Measurements from ENCODE around the gene POTEI.
"Not testable (repeated sequence)": the region's sequence is repeated elsewhere in the genome, so short reads cannot be mapped to it uniquely, and the experiment has no call there.

The POTEI gene

DNA sequence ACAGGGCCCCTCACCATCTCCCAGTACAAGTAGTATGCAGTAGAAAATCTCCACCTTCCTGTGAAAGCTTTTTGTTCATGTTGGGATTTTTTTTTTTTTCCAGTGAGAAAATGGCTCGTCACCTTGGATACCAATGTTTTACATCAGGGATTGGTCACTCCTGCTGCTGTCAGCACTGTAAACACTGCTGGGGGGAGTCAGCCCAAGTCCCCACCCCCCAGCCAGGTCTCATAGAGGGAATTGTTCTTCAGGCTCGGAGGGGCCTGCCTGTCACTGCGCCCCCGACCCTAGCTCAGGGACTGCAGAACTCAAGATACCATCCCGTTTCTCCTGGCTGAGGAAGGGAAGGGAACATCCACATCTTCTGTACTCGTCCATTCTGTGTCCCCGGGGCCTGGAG, 11.9 kb upstream of the POTEI start, which contains the start of gene CFC1B:
TSS of gene CFC1B (plus strand) at position 231 of the 400 bp plus-strand sequence. CDS start 263 bp downstream, outside the sequence.
- not testable (repeated sequence) for ATAC-seq (ENCODE audit: insufficient read depth, low read depth); H3K4me1 ChIP-seq (ENCODE audit: insufficient read depth, low read length); H3K36me3 ChIP-seq (ENCODE audit: insufficient read depth, low read length); H3K9me3 ChIP-seq (ENCODE audit: insufficient read depth, low read length, severe bottlenecking); H3K4me2 ChIP-seq (ENCODE audit: insufficient read depth, low read length); DNase-seq; H3K27ac ChIP-seq (ENCODE audit: low read length); H2AFZ ChIP-seq (ENCODE audit: low read depth, low read length); H3K4me3 ChIP-seq (ENCODE audit: low read depth in 1 of 2, low read length in 2 of 2); H4K20me1 ChIP-seq (ENCODE audit: insufficient read depth, low read length); H3K79me2 ChIP-seq (ENCODE audit: insufficient read depth, low read length); H3K9ac ChIP-seq (ENCODE audit: low read depth, low read length); H3K27me3 ChIP-seq (ENCODE audit: insufficient read depth, low read length, poor library complexity)

DNA sequence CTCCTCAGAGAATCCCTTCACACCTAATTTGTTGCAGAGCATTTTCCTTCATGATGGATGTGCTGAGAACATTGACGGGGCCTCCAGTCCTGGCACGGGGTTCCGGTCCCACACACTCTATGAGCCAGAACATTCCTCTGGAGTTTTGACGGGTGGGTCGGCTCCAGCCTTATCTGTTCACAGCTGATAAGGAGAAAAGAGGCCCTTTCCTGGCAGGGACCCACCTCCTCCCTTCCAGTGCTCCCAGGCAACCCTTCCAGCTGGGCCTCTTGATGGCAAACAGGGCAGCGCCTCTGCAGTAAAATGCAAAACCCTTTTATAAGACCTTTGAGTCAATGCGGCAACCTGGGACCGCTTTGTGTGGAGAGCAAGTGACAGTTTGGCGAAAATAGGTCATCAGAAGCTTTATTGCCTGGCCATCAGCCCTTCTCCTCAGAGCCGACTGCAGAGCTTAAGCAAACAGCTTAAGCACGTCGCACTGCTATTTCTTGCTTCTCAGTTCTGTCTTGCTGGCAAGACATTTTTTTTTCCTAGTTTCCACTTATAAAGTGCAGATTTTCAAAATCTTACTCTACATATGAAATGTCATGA, 9.5 kb upstream of the POTEI start:
- not testable (repeated sequence) for H2AFZ ChIP-seq (ENCODE audit: low read depth, low read length); H3K4me1 ChIP-seq (ENCODE audit: insufficient read depth, low read length); H3K27me3 ChIP-seq (ENCODE audit: insufficient read depth, low read length, poor library complexity); H3K4me2 ChIP-seq (ENCODE audit: insufficient read depth, low read length); H3K4me3 ChIP-seq (ENCODE audit: low read depth in 1 of 2, low read length in 2 of 2); H3K9ac ChIP-seq (ENCODE audit: low read depth, low read length); H3K9me3 ChIP-seq (ENCODE audit: insufficient read depth, low read length, severe bottlenecking); H3K79me2 ChIP-seq (ENCODE audit: insufficient read depth, low read length); ATAC-seq (ENCODE audit: insufficient read depth, low read depth); H3K36me3 ChIP-seq (ENCODE audit: insufficient read depth, low read length); DNase-seq; H3K27ac ChIP-seq (ENCODE audit: low read length); H4K20me1 ChIP-seq (ENCODE audit: insufficient read depth, low read length)

DNA sequence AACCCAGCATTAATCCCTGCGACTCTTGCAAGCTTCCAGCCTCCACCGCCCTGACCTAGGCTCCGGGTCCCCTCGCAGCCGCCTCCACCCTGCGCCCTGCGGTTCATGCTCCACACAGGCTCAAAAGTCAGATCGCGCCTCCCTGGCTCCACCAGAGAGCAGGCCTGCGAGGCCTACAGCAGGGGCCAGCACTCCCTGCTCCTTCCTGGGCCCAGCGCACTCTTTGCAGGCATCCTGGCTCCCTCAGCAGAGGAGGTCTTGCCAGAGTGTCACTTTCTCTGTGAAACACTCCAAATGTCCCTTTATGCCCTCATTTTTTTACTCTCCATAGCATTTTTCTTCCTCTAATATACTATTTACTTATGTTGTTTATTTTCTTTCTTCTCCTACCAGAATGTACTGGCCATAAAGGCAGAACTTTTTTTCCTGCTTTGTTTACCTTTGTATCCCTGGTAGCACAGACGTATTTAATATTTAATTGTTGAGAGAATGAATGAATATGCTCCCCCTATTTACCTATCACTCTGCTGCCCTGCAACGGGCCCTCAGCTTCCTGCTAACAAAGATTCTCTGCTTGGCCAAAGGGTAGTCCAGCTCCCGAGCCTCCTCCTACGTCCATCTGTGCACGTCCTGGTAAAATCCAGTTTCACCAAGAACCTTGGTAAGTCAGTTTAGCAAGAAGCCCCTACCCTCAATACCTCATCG, 2.8 kb upstream of the POTEI start:
- not testable (repeated sequence) for H3K9ac ChIP-seq (ENCODE audit: low read depth, low read length); H3K27me3 ChIP-seq (ENCODE audit: insufficient read depth, low read length, poor library complexity); H3K9me3 ChIP-seq (ENCODE audit: insufficient read depth, low read length, severe bottlenecking); H3K4me3 ChIP-seq (ENCODE audit: low read depth in 1 of 2, low read length in 2 of 2); H2AFZ ChIP-seq (ENCODE audit: low read depth, low read length); H3K36me3 ChIP-seq (ENCODE audit: insufficient read depth, low read length); DNase-seq; H3K4me2 ChIP-seq (ENCODE audit: insufficient read depth, low read length); H3K4me1 ChIP-seq (ENCODE audit: insufficient read depth, low read length); H4K20me1 ChIP-seq (ENCODE audit: insufficient read depth, low read length); H3K79me2 ChIP-seq (ENCODE audit: insufficient read depth, low read length); ATAC-seq (ENCODE audit: insufficient read depth, low read depth); H3K27ac ChIP-seq (ENCODE audit: low read length)

- H3K9ac ChIP-seq (ENCODE audit: low read depth, low read length); H3K27me3 ChIP-seq (ENCODE audit: insufficient read depth, low read length, poor library complexity); H2AFZ ChIP-seq (ENCODE audit: low read depth, low read length); DNase-seq; H3K4me2 ChIP-seq (ENCODE audit: insufficient read depth, low read length); H3K4me3 ChIP-seq (ENCODE audit: low read depth in 1 of 2, low read length in 2 of 2); ATAC-seq (ENCODE audit: insufficient read depth, low read depth); H3K79me2 ChIP-seq (ENCODE audit: insufficient read depth, low read length); H3K9me3 ChIP-seq (ENCODE audit: insufficient read depth, low read length, severe bottlenecking); H3K36me3 ChIP-seq (ENCODE audit: insufficient read depth, low read length); H3K4me1 ChIP-seq (ENCODE audit: insufficient read depth, low read length); H3K27ac ChIP-seq (ENCODE audit: low read length); H4K20me1 ChIP-seq (ENCODE audit: insufficient read depth, low read length): not testable (repeated sequence)
Observed at GRCh38 chr2:130510807-130511746, 1.9 kb upstream of the POTEI start.

GRCh38 chr2:130491073-130491472, 18.1 kb downstream of the POTEI start:
- H4K20me1 ChIP-seq (ENCODE audit: insufficient read depth, low read length); H3K36me3 ChIP-seq (ENCODE audit: insufficient read depth, low read length); H3K9me3 ChIP-seq (ENCODE audit: insufficient read depth, low read length, severe bottlenecking); H3K4me1 ChIP-seq (ENCODE audit: insufficient read depth, low read length); H2AFZ ChIP-seq (ENCODE audit: low read depth, low read length); H3K4me2 ChIP-seq (ENCODE audit: insufficient read depth, low read length); DNase-seq; H3K79me2 ChIP-seq (ENCODE audit: insufficient read depth, low read length); H3K4me3 ChIP-seq (ENCODE audit: low read depth in 1 of 2, low read length in 2 of 2); H3K27ac ChIP-seq (ENCODE audit: low read length); H3K9ac ChIP-seq (ENCODE audit: low read depth, low read length); ATAC-seq (ENCODE audit: insufficient read depth, low read depth); H3K27me3 ChIP-seq (ENCODE audit: insufficient read depth, low read length, poor library complexity): not testable (repeated sequence)

DNA sequence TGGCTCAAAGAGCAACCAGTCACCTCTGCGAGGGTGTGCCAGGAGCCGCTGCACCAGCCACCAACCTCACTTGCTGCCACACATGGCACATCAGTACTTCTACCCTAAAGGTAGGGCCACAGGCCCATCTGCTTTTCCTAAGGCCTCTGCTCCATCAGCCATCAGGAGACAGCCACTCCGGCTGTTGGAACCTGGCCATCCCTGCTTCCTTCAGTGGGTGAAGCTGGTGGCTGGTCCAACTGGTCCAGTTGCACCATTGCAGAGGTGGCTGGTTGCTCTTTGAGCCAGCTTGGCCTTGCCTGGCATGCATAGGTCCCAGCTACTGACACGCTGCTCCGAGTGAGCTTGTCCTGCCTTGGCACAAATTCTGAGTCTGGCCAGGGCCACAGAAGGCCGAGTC, 53.7 kb downstream of the POTEI start:
- not testable (repeated sequence) for H4K20me1 ChIP-seq (ENCODE audit: insufficient read depth, low read length); H3K36me3 ChIP-seq (ENCODE audit: insufficient read depth, low read length)

More for the DNA sequence above, 53.7 kb downstream of the POTEI start:
- not testable (repeated sequence) for H3K79me2 ChIP-seq (ENCODE audit: insufficient read depth, low read length); DNase-seq; H3K27me3 ChIP-seq (ENCODE audit: insufficient read depth, low read length, poor library complexity); H2AFZ ChIP-seq (ENCODE audit: low read depth, low read length); H3K9ac ChIP-seq (ENCODE audit: low read depth, low read length); H3K9me3 ChIP-seq (ENCODE audit: insufficient read depth, low read length, severe bottlenecking); H3K27ac ChIP-seq (ENCODE audit: low read length); H3K4me2 ChIP-seq (ENCODE audit: insufficient read depth, low read length); H3K4me1 ChIP-seq (ENCODE audit: insufficient read depth, low read length); ATAC-seq (ENCODE audit: insufficient read depth, low read depth); H3K4me3 ChIP-seq (ENCODE audit: low read depth in 1 of 2, low read length in 2 of 2)

Data from DND-41 (cell line).